A204.1 (cell line): ENCODE data around the gene INTS7.
"Not testable (repeated sequence)": the region's sequence is repeated elsewhere in the genome, so short reads cannot be mapped to it uniquely, and the experiment has no call there.

Experiments used
- FAIRE-seq: peaks from 2 replicates; lab custom pipeline; 2012; peaks lifted over from hg19 to GRCh38; lab: Jason Lieb, UNC

INTS7 gene

DNA sequence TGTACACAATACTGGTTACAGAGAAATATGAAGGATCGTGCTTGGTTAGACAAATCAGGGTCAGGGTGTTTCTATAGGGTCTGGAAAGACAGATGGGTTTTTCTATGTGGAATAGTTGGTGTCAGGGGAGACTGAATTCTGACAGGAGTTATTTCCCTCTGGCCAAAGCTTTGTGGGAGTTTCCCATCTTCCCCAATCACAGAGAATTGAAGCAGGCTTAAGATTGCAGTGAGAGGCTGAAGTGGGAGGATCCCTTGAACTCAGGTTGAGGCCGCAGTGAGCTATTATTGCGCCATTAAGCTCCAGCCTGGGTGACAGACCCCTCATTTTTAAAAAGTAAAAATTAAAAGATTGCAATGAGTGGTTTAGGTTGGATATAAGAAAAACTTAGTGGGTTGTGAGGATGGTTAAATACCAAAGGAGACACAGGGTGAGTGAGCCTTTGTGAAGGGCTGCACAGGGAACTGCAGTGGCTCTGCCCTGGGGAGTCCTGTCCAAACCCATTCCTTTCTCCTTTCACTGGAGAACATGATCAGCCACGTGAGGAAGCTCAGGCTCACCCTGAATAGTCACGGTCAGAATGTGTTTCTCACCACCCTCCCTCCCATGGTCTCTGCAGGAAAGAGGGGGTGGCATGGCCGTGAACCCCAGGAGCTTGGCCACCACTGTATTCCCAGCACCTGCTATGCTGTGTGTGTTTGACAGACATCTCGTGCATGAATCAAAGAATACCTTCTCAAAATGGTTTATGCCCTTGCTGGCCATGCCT lies 101.2 kb downstream of the INTS7 start:
- no peak for FAIRE-seq

DNA sequence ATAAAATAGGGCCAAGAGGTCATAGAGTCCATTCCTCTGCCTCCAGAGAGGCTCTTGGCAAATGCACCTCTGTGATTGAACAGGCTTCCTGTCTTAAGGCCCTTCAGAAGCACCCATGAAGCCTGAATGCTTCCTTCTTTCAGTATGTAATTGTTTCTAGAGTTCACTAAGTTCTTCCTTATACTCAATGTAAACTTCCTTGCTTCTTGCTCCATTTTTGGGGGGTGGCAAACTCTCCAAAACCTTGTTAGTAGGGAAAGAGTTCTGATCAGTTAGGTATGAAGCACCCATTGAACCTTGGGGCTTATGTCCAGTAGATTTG lies 102.5 kb downstream of the INTS7 start:
- FAIRE-seq: no peak

DNA sequence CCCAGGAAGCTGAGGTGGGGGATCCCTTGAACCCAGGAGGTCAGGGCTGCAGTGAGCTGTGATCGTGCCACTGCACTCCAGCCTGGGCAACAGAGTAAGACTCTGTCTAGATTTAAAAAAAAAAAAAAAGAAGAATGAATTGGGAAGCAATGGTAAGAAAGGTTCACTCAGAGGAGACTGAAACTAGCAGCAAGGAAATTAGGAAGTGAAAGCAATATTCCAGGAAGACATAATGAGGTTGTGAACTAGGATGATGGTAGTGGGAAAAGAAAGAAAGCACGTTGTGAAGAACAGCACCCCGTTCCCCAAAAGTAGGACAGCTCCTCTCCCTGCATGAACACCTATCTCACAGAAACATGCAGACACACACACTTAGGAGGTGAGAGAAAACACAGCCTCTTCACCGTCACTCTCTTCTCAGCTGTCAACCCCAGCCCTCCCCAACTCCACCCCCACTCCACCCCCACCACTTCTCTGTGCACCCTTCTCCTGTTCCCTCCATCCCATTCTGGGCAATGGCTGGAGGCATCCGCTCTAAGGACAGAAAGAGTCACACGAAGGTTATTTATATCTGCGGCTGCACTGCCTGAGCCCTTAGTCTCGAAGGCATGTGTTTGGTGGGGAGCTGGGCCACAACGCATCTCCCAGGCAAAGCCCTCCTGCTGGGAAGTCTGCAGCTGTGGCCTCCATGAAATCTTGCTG lies 103.0 kb downstream of the INTS7 start:
- no peak for FAIRE-seq

DNA sequence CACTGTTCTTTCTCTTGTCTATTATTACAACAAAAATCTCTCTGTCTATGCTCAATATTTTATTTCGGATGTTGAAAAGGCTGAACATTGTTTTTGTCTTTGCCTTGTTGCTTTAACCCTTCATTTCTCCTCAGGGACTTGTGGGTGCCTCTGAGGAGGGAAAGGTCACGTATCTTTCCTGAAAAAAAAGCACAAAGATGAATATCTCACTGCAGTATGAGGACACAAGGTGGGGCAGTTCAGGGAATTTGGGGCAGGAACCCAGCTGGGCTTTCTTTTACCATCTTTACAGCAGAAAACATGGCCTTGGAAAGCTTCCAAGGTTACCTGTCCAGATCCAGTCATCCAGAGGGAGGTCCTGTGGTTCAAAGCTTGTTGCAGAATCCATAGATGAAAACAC lies 105.7 kb downstream of the INTS7 start:
- no peak for FAIRE-seq

DNA sequence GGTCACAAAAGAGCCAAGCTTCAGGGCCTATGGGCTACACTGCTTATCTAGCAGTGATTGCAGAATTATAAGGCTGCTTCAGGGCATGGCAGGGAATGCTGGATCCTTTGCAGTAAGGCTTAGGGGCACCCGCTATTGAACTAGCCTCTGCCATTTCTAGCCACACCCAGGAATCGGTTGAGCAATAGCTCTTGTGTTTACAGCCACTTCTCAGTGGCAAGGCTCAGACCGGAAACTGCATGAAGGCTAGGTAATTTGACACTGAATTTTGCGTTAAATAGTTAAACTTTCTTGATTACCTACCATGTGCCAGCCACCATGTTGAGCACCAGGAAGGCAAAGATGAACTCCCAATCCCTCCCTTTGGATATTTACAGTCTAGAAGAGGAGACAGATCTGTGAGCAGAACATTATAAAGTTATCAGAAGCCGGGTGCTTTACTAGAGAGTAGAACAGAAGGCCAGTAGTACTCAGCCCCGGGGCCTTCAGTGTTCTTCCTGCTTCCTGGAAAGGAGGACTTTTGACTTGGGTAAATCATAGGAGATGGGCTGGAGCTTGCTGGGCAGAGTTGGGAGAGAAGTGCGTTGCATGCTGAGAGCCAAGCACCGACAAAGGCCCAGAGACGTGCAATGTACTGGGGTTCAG lies 106.2 kb downstream of the INTS7 start:
- no peak for FAIRE-seq

DNA sequence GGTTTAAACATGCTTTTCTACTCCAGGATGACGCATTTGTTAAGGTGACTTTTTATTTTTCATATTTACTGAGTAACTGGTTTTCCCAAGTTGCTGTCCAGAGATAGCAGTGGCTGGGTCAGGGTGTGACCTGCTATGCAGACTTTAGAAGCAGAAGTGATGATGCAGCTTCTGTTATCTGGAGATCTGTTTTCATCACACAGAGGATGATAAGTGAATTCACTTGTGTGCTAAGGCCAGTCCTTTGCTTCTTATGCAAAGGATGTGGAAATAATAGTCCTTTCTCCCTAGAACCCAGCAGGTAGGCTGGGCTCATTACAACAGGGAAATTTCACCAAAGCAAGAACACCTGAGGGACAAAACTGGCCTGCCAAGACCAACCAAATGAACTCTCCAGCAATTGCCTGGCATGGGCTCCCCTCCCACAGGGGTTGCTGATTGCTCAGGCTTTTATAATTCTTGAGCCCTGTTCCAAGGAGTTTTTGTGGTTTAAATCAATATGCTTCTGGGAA lies 107.0 kb downstream of the INTS7 start:
- no peak for FAIRE-seq

DNA sequence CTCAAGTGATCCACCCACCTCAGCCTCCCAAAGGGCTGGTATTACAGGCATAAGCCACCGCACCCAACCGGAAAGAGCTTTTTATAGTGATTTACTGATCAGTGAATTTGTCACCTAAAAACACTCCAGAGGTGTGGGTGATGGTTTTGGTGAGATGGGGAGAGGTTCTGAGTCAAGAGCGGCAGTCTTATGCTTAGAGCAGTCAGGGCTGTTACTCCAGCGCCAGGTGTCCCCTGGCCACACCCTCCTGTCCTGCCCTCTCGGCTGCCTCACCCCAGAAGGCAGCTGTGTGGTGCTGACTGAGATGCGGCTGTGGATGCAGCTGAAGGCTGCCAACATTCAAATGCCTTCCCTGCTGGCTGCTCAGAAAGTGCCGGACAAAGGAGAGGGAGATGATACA lies 110.3 kb downstream of the INTS7 start:
- no peak for FAIRE-seq

DNA sequence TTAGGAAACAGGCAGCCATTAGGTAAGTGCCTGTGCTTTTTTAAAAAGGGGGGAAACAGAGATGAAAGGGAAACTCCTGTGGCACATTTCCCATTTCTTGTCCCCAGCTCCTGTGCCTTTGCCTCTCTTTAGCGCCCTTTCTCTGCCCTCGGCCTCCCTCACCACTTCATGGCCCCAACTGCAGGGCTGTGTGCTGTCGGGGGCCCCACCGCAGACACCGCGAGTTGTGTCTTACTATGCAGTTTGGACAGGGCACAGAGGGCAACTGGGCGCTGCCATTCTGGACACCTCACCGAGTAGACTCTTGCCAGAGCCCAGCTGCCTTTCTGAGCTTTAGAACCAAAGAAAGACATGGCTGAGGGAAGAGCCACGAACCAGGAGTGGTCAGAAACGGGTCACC lies 111.1 kb downstream of the INTS7 start:
- no peak for FAIRE-seq

DNA sequence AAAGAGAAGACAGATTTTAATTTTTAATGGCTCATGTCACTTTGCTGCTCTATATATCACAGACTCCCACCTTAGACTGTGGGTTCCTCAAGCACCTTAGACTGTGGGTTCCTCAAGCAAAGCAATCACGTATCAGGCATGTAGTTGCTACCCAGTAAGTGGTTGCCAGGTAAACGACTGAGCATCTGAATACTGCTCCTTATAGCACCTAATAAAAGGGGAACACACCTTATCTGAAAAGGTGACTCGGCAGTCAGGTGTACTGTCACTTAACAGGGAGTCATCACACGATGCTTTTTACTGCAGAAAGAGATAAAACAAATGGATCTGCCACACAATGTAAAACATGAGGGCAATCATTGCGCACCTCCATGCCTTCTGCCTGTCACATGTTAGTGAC lies 112.3 kb downstream of the INTS7 start:
- no peak for FAIRE-seq

DNA sequence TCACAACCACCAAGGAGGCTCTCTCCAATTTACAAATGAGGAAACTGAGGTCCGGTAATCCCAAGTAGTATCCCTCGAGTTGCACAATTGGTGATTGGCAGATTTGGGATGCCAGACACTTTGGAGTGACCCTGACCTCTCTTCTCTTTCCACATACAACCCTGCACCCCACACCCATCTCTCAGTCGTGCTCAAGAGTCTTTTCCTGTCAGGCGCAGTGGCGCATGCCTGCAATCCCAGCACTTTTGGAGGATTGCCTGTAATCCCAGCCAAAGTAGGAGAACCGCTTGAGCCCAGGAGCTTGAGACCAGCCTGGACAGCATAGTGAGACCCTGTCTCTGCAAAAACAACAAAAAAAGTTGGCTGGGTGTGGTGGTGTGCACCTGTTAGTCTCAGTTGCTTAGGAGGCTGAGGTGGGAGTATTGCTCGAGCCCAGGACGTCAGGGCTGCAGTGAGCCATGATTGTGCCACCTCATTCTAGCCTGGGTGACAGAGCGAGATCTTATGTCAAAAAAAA lies 113.7 kb downstream of the INTS7 start:
- FAIRE-seq: no peak

DNA sequence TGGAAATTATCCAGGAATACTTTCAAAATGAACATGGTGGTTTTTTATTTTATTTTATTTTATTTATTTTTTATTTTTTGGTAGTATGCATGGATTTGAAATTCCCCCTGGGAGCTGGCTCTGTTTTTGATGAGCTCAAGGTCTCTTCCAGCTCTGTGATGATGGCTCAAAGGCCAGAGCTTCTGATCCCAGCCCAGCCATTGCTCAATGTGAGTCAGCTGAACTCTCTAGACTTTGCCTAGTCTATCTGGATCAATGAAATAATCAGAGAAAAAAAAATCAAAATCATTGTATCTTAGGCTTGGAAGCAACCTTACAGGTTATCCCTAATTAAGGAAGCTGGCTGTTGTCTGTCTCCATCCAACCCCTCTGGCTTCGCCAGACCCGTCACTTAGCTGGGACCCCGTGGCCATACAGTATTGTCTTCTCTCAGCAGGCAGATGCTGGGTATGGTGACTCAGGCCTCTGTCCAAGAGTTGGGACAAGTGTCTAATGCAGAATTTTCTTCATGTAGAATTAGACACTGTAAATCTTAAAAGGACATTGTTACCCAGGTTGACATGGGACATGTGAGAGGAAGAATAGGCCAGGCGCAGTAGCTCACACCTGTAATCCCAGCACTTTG lies 114.6 kb downstream of the INTS7 start:
- no peak for FAIRE-seq

DNA sequence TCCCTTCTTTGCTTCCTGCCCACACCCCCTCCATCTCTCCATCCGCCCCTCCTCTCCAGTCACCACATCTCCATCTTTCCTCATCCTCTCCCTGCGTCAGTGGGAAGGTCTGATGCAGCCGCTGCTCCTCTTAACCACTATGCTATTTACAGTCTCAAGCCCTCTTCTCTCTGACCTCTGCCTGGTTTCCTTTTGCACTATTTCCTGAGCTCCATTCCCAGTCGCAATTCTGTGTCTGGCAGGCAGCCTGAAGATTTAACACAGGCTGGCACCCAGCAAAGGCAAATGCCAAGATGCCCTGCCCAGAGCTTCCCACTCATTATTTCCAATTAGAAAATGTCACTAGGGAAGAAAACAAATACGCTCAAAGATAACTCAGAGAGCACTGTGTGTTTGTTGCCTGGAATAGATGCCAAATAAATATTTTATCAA lies 115.2 kb downstream of the INTS7 start:
- no peak for FAIRE-seq

DNA sequence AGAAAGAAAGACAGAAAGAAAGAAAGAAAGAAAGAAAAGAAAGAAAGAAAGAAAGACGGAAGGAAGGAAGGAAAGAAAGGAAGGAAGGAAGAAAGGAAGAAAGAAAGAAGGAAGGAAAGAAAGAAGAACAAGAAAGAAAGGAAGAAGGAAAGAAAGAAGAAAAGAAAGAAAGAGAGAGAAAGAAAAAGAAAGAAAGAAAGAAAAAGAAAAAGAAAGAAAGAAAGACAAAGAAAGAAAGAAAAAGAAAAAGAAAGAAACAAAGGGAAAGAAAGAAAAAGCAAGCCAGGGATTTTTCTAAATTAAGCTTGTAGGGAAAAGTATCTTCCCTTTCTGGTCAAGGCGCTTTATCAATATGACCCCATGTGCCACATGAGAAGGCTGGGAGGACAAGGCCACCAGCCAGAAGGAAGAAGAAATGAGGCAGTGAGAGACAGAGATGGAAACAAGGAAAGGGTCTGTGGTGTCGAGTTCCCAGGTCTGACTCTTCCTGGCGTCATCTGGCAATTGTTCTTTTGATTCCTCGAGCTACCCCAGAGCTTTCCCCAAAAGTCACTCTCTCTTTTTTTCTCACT lies 116.4 kb downstream of the INTS7 start:
- FAIRE-seq: no peak

DNA sequence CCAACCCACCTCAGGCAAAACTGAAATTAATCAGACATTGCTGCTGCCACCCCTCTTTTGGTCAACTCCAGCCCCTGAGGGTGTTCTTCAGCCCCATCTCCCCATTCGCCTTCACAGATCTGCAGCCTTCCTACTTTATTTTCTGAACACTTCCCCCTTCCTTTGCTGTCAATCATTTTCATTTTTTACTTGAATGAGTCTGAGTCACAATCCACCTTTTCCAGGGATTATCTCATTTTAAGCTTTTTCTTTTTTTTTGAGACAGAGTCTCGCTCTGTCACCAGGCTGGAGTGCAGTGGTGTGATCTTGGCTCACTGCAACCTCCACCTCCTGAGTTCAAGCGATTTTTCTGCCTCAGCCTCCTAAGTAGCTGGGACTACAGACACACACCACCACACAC lies 118.9 kb downstream of the INTS7 start:
- not testable (repeated sequence) for FAIRE-seq

DNA sequence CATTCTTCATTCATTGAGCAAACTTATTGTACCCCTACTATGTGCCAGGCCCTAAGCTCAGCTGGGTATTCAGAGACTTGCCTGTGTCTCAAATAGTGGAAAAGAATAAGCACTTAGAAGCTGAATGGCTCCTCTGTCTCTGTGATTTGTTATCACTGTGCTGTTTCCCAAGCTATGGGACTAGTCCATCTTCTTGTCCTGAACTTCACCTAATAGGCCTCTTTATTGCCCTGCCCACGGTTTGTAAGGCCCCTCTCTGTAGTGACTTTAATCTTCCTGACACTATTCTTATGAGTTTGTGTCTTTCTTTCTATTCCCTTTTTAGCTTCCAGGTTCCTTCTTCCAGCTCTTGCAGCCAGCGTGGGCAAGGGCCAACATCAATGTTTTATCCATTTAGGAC lies 119.4 kb downstream of the INTS7 start:
- FAIRE-seq: no peak

DNA sequence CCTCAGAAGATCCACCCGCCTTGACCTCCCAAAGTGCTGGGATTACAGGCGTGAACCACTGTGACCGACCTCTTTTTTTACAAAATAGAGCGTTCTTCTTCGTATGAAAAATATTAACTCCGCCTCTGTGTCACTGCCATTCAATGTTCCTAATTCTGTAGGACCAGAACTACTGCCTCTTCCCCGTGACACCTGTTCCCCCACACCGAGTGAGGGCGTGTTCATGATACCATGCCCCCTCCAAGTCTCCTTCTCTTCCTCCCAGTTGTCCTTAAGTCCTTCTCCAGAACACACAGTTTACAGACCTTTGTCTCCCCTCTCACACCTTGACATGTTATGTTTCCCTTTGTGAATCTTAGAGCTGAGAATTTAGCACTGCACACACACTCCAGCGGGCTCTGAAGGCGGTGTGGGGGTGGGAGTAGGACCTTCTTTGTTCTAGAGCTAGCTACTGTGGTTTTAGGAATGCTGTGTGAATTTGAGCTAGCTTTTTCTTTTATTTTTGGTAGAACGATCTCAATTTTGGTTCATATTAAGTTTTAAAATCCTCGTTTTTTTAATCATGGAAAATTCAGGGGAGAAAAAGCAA lies 122.4 kb downstream of the INTS7 start:
- FAIRE-seq: no peak

DNA sequence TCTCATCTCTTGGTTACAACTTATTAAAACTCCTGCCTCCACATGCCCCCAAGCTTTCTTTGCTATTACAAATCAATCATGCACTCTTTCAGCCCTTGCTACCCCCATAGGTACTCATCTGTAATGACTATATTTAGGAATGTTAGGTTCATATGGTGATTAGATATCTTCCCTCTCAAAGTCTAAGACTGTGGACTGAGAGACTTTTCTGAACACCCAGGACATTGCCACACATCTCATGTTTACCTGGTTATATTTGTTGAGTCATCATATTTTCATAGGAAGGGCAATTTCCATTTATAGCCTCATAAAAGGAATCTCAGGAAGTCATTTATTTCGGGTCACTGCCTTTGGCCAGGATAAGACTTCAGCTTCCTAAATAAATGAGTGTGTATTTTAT lies 123.3 kb downstream of the INTS7 start:
- FAIRE-seq: no peak

DNA sequence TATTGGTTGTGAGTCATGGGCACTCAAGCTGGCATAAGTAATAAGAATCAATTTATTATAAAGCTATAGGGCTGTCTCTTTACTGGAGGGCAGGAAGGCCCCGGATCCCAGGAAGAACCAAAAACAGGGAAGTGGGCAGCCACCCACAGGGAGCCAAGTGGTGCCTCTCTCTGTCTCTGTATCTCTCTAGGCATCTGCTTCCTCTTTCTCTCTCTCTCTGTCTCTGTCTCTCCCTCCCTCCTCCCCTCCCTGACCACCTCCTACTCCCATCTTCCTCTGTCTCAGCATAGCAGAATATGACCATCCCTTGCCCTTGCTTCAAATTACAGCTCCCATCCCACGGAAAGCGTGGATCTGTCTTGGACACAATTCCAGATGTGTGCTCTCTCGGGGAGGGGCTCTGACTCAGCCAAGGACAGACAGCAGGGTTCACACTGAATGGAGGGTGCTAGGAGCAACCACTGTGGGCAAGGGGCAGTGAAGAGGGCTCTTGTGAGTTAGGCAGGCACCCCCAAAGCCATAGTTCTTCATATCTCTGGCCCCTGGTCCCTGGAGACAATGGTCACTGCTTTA lies 124.4 kb downstream of the INTS7 start:
- no peak for FAIRE-seq

DNA sequence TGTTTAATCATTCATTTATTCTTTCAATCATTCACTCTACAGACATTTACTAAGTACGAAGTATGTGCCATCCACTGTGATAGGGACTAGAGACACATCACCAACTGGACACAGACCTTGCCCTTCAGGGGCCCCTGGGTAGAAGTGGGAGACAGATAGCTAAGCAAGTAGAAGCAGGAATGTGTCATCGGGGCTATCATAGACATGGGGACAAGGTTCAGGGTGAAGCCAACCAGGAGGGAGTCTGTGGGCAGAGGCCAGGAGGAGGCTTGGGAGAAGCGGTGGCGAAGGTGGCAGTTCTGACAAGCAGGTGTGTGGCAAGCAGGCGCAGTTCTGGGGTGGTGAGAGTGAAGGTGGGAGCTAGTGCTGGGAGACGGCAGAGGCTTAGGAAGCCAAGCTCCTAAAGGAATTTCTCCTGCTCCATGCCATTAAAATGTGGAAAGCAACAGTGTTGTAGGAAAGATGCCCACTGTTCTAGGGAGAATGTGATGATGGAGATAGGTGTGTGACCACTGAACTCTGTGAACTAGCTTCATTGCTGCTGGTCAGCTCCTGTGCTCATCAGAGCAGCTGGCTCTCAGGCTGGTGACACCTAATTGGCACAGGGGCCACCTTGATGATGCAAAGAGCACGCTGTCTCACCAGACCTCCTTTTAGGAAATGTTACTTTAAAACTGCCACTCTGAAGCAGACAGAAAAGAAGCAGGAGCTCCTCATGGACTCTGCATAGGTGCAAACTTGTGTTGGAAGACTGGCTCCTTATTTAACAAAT lies 125.1 kb downstream of the INTS7 start:
- FAIRE-seq: no peak

DNA sequence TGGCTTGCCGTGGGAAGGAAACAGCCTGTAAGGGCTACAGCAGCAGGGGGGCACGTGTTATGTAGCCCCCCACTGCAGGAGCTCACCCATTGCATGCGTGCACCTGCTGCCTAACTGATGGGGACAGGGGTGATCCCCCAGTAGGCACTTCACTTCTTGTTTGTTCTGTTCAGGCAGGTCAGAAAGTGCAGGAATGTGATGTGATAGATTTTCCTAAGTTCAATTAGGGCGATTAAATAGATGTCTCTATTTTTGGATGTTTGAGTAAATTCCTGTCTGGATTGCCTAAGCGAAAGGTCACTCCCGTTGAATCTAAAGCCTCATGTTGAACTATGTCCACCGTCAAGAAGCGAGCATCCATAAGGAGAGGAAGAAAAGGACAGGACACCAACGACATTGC lies 126.0 kb downstream of the INTS7 start:
- FAIRE-seq: no peak

DNA sequence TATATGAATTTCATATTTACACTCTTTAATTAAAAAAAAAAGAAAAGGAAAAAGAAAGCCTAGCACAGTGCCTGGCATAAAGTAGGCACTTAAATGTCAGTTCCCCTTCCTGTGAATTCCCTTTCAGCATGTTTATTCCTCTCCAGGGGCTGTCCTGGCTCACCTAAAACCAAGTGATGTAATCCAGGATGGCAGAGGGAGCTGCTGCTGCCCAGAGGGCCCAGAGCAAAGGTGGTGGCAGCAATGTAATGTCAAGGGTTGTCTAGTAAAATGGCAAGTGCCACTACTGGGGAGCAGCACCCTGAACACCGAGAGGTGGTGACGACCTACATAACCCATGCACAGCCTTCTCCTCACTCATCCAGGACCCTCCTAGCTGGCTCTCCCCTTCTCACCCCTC lies 126.4 kb downstream of the INTS7 start:
- FAIRE-seq: no peak
